HG03139 (cell line): ENCODE measurements around the gene GDI1.
A peak's percentile ranks its signal among the peaks of the same experiment; 100 is the strongest.

ENCODE experiments used
- ATAC-seq: cut with Tn5 transposase; IDR thresholded peaks from one replicate; pipeline ENCODE4 v1.9.1; 2021; ENCODE audit not compliant: unreplicated experiment

The GDI1 gene

DNA sequence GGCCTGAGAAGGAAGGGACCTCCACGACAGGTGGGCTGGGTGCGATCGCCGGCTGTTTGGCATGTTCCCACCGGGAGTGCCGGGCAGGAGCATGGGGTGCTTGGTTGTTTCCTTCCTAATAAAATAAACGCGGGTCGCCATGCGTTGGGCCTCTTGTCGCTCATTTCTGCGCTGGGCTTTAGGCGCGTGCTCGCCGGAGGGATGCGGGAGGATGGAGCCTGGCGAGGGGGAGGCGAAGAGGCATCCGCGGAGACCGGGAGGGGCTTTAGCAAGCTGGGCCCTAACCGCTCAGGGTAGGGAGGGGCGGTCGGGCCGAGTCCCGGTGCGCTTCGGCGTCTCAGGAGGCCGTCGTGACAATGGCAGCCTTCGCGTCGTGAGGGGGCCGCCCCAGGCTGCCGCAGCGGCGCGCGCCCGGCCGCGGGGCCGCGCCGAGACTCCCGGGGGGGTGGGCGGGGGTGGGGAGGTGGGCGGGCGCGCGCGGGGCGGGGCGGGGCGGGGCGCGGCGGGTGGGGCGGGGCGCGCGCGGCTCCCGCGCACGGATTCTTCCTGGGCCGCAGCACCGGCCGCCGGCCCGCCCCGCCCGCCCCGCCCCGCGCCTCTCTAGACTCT is 476 bp upstream of the GDI1 start:
- no peak for ATAC-seq

DNA sequence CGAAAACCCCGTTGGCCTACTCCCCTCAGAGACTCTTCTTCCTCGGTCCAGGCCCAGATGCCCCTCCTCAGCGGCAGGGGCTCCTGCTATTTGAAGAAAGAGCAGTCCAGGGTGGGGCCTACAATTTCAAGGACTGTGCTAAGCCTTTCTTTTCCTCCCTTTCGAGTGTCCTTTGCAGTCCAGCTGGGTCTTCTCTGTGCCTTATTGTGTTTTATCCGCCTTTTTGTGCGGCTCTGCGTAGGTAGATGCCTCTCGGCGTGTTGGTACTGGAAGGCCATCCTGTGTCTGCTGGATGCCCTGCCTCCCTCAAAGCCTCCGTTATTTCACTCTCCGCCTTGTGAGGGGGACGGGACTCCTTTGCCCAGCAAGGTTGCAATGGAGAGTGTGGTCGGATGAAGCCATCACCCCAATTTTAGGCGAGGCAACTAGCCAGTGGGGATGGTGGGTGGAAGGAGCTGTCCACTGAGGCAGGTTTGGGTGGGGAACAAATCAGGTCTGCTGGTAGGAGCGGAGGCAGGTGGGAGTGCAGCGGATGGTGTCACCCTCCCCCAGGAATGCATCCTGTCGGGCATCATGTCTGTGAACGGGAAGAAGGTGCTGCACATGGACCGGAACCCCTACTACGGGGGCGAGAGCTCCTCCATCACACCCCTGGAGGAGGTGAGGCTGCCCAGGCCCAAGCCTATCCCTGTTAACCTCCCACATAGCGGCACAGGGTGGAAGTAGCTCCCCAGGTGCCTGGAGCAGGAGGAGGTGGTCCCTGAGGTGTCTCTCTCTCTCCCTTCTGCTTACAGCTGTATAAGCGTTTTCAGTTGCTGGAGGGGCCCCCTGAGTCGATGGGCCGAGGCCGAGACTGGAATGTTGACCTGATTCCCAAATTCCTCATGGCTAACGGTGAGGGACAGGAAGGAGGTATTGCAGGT is 1.3 kb downstream of the GDI1 start:
- no peak for ATAC-seq

- no peak for ATAC-seq
These were observed 2.9 kb downstream of the GDI1 start for GRCh38 chrX:154439841-154440240.

GRCh38 chrX:154440623-154441357 is 3.8 kb downstream of the GDI1 start:
- no peak for ATAC-seq

DNA sequence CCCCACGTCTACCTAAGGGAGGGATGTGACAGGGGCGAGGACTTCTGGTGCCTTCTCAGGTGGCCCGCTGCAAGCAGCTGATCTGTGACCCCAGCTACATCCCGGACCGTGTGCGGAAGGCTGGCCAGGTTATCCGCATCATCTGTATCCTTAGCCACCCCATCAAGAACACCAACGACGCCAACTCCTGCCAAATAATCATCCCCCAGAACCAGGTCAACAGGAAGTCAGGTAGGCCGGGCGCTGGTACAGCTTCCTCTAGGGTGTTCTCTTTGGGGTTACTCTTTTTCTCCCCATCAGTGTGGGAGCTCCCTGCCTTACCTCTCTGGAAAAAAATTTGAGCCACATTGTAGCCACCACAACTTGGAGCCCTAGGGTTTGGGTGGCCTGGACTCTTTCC is 4.6 kb downstream of the GDI1 start:
- ATAC-seq, result no peak

DNA sequence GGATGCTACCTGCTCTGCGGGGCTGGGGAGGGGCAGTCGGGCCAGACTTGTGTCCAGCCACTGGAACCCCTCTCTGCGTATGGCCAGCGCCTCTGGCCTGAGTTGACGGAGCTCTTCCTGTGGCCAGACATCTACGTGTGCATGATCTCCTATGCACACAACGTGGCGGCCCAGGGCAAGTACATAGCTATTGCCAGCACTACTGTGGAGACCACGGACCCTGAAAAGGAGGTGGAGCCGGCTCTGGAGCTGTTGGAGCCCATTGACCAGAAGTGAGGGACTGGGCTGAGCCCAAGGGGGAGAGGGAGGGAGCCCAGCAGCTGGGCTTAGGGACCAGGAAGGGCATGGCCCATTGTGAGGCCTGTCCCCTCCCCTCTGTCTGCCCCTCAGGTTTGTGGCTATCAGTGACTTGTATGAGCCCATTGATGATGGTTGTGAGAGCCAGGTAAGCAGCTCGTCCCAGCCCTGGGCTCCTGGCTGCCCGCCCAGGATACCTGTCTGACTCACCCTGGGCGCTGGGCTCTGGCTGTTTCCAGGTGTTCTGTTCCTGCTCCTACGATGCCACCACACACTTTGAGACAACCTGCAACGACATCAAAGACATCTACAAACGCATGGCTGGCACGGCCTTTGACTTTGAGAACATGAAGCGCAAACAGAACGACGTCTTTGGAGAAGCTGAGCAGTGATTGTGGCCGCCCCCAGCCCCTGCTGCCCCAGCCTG is 5.2 kb downstream of the GDI1 start:
- no peak for ATAC-seq

DNA sequence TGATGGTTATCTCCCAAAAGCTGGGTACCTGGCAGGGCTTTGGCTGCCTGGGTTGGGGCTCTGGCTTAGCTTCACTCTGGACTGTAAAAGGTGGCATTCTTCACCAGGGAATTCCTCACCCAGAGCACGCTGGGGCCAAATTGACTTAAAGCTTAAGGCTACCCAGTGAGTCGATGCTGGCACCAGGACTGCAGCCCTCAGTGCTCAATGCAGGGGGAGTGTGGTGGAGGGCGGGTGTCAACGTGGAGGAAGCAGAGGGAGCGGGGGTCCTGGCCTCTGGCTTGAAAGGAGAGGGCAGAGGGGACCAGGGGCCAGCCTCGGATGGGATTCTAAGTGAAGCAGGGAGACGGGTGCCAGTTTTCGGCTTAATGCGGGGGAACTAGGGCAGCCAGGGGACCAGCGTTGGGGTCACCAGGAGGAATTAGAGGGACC is 6.5 kb downstream of the GDI1 start:
- ATAC-seq, result no peak

GRCh38 chrX:154443992-154444754 is 7.2 kb downstream of the GDI1 start, which contains the start of gene FAM50A:
TSS of gene FAM50A (plus strand) at chrX:154444141. CDS start at chrX:154444236, 95 bp downstream.
- ATAC-seq, result peak; percentile 84

DNA sequence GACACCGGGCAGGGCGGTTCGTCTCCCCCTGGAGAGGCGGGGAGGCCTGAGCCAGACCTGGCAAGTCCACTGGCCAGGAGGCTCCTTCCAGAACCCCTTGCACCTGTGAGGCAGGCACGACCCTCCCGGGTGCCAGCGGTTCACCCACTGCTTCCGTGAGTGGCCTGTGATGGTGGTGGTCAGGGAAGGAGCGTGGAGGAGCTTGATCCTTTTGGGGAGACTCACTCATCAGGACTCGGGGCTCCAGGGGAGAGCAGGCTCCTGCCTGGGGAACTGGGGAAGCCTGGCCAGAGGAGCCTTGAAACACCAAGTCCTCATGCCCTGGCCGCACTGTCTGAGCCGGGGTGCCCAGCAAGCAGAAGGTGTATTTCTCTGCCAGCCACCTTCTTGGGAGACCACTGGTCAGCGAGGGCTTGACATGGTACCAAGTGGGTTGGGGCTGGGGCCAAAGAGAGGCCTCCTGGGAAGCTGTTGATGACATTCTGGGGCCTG is 7.8 kb downstream of the GDI1 start:
- ATAC-seq, result no peak

GRCh38 chrX:154445776-154446175 is 8.8 kb downstream of the GDI1 start:
- no peak for ATAC-seq

DNA sequence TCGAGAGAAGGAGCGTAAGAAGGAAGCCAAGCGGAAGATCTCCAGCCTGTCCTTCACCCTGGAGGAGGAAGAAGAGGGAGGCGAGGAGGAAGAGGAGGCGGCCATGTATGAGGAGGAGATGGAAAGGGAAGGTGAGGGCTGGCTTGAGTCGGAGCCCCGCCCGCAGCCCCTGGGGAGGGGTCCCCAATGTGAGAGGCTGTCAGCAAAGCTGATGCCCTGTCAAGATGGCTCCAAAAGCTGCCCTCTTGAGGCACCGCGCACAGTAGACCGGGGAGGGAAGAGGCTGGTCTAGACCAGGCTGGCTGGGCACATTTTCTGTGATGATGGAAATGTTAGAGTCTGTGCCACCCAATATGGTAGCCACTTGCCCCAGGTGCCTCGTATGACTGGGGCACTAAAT is 9.5 kb downstream of the GDI1 start:
- no peak for ATAC-seq

DNA sequence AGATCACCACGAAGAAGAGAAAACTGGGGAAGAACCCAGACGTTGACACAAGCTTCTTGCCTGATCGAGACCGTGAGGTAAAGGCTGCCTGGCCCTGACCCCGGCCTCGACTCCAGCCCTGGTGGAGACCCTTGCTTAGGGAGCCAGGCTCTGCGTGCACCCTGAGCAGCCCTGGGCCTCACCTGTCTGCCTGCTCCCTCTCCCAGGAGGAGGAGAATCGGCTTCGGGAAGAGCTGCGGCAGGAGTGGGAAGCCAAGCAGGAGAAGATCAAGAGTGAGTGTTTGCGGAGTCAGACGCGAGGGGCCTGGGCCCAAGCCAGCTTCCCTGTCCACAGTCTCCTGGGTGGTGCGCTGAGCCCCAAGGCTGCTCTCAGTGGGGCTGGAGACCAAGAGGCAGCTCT is 11.5 kb downstream of the GDI1 start:
- no peak for ATAC-seq

- ATAC-seq, result no peak
These were observed 12.7 kb downstream of the GDI1 start for GRCh38 chrX:154449618-154450017.

DNA sequence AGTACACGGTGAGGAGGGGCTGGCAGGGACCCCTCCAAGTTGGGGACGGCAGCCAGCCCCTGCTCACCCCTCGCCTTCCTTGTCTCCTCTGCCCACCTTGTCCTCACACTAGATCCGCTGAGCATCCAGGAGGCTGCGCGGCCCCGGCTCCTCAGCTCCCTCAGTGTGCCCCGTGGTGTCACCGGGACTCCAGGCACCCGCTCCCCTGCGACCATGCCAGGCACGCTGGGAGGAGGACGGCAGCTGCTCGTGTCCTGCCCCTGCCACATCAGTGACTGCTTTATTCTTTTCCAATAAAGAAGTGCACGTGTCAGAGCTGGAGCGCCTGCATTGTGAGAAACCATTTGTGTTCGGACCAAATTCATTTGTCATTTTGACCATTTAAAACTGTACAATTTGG is 13.4 kb downstream of the GDI1 start:
- no peak for ATAC-seq

GRCh38 chrX:154452823-154453222 is 15.9 kb downstream of the GDI1 start:
- no peak for ATAC-seq

DNA sequence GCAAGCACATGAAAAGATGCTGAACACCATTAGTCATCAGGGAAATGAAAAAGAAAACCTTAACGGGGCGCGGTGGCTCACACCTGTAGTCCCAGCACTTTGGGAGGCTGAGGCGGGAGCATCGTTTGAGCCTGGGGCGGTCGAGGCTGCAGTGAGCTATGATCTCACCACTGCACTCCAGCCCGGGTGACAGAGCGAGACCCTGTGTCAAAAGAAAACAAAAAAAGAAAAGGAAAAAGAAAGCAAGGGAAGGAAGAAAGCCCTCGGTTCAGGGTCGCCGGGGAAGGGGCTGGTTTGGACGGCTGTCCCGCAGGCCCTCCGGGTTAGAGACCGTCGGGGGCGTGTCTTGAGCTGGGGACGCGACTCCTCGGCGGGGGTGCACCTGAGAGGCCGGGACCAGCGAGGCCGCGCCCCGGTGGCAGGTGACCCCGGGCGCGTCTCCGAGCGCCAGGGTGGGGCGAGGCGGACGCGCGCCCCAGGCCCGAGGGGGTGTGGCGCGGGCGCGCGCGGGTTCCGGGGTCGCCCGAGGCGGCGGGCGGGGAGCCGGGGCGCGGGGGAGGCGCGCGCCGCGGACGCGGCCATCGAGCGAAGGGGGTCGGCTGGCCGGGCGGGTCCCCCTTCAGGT is 20.6 kb downstream of the GDI1 start:
- peak; percentile 59 for ATAC-seq

GRCh38 chrX:154458116-154458953 is 21.4 kb downstream of the GDI1 start, which contains the start of gene PLXNA3:
TSS of gene PLXNA3 (plus strand) at chrX:154458281. CDS start at chrX:154460184, 1,903 bp downstream.
- peak; percentile 40 for ATAC-seq

GRCh38 chrX:154458954-154459778 is 22.2 kb downstream of the GDI1 start:
- ATAC-seq, result no peak
